AG04449 (cell line): ENCODE measurements around the gene SH3PXD2A.

Experiments used
- CTCF ChIA-PET: fragments of 350-600 bp; formaldehyde crosslinking; extraction: SDS; loops from one replicate; lab custom pipeline; 2021; ENCODE audit warnings: antibody characterized with exemption; lab: Yijun Ruan, JAX
- POLR2A ChIA-PET: fragments of 400-600, 350-600 bp; formaldehyde crosslinking; extraction: SDS; loops from one replicate; lab custom pipeline; 2020; ENCODE audit warnings: antibody characterized with exemption, inconsistent platforms; lab: Yijun Ruan, JAX
- DNase-seq: peaks from one replicate; pipeline ENCODE4 v3.0.0-alpha.2; 2010; ENCODE audit warnings: low read depth, low spot score
- H3K4me3 ChIP-seq: 2 replicates; pipeline ENCODE4 v1.5.1; 2011; ENCODE audit warnings: low read depth, mild to moderate bottlenecking, control low read depth, low read length
- CTCF ChIP-seq: IDR thresholded peaks from one replicate; pipeline ENCODE4 v1.5.1; 2011; ENCODE audit warnings: mild to moderate bottlenecking, moderate library complexity, low read length, control low read depth, inconsistent platforms; ENCODE audit not compliant: insufficient read depth; ENCODE audit errors: missing control alignments

SH3PXD2A gene

GRCh38 chr10:103546401-103546800 lies 309.0 kb downstream of the SH3PXD2A start:
- no peak overlapping the region for H3K4me3 ChIP-seq
- TF ChIP-seq CTCF = no peak
- CTCF ChIA-PET = interaction anchor here (0.7 kb wide), 1 partner anchor 25 kb away, joined by 3 read pairs; no protein-coding TSS in a partner anchor
- DNase-seq = no peak
- POLR2A ChIA-PET = no interaction called here

- CTCF ChIA-PET = interaction anchor here (0.7 kb wide), 1 partner anchor 24 kb away, joined by 3 read pairs; no protein-coding TSS in a partner anchor
- DNase-seq = no peak
Measured at GRCh38 chr10:103545771-103546281, 309.6 kb downstream of the SH3PXD2A start.

GRCh38 chr10:103545366-103545765 lies 310.0 kb downstream of the SH3PXD2A start:
- no peak for TF ChIP-seq CTCF
- DNase-seq = no peak
- POLR2A ChIA-PET = no interaction called here
- CTCF ChIA-PET = interaction anchor here (0.7 kb wide), 1 partner anchor 24 kb away, joined by 3 read pairs; no protein-coding TSS in a partner anchor
- no peak overlapping the region for H3K4me3 ChIP-seq

More at GRCh38 chr10:103545771-103546281, 309.6 kb downstream of the SH3PXD2A start:
- H3K4me3 ChIP-seq = no peak overlapping the region
- POLR2A ChIA-PET = no interaction called here
- no peak for TF ChIP-seq CTCF

GRCh38 chr10:103544657-103545310 lies 310.6 kb downstream of the SH3PXD2A start:
- no peak overlapping the region for H3K4me3 ChIP-seq
- no peak for TF ChIP-seq CTCF
- ChIA-PET CTCF (interaction anchor here (1.1 kb wide), 1 partner anchor 10 kb away, joined by 3 read pairs; no protein-coding TSS in a partner anchor), POLR2A (no interaction called here)
- DNase-seq = no peak
